ENCODE data around the gene GAPVD1. TPM values are rescaled to one million over a fixed set of nuclear protein-coding genes. Genes with fewer than 3 reads are reported as not detected.

GAPVD1 gene
- total RNA-seq, 2 donors from 2014 or later = 44.4 to 48.4 TPM

DNA sequence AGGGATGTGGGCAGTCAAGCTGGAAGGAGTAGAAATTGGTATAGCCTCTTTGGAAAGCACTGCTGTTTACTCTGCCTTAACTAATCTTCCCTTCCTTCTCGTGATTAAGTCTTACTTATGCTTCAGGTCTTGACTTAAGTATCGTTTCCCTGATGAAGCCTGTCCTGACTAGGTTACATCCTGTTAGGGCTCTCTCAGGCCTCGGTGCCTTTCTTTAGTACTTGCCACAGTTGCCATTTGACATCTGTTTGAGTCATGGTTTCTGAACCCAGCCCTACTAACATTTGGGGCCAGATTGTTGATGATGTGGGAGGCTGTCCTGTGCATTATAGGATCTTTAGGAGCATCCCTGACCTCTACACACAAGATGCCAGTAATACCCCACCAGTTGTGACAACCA lies 94.4 kb downstream of the GAPVD1 start:
- H3K4me3 ChIP-seq (ENCODE audit: low read length) = no peak overlapping the region
- H3K27ac ChIP-seq (ENCODE audit: low read depth, low read length) = no peak overlapping the region
- no peaks in the 10 kb centered on the region for H3K27me3 ChIP-seq (ENCODE audit: control insufficient read depth, insufficient read depth, low read length, poor library complexity, severe bottlenecking)
- H3K9me3 ChIP-seq (ENCODE audit: control insufficient read depth, low read length) = peaks cover 16% of the 10 kb centered on the region
- no peaks in the 10 kb centered on the region for H3K4me1 Mint-ChIP-seq
- H3K27me3 Mint-ChIP-seq (ENCODE audit: insufficient read depth) = no peaks in the 10 kb centered on the region
- no peak overlapping the region for H3K9ac ChIP-seq (ENCODE audit: extremely low read depth, low read length, poor library complexity, severe bottlenecking)
- peaks cover 58% of the 10 kb centered on the region for H3K36me3 Mint-ChIP-seq (ENCODE audit: low read depth)
- H3K4me1 ChIP-seq (ENCODE audit: control insufficient read depth, insufficient read depth, low read length) = no peaks in the 10 kb centered on the region
- TF ChIP-seq, protein P1, sequence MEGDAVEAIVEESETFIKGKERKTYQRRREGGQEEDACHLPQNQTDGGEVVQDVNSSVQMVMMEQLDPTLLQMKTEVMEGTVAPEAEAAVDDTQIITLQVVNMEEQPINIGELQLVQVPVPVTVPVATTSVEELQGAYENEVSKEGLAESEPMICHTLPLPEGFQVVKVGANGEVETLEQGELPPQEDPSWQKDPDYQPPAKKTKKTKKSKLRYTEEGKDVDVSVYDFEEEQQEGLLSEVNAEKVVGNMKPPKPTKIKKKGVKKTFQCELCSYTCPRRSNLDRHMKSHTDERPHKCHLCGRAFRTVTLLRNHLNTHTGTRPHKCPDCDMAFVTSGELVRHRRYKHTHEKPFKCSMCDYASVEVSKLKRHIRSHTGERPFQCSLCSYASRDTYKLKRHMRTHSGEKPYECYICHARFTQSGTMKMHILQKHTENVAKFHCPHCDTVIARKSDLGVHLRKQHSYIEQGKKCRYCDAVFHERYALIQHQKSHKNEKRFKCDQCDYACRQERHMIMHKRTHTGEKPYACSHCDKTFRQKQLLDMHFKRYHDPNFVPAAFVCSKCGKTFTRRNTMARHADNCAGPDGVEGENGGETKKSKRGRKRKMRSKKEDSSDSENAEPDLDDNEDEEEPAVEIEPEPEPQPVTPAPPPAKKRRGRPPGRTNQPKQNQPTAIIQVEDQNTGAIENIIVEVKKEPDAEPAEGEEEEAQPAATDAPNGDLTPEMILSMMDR (conservative IDR thresholded peaks at IDR 0.05) = no peak
- 88 to 96% methylated on average over 3 of the region's 3 CpGs for WGBS, 2 experiments (ENCODE audit: insufficient coverage in 1 of 2, insufficient read length in 1 of 2)
- no peak overlapping the region for H3K4me3 Mint-ChIP-seq
- H3K36me3 ChIP-seq (ENCODE audit: control insufficient read depth, insufficient read depth, low read length) = peaks cover 80% of the 10 kb centered on the region
- H3K9me3 Mint-ChIP-seq = peaks cover 23% of the 10 kb centered on the region
- no peak for DNase-seq
- H3K27ac Mint-ChIP-seq = no peak overlapping the region

DNA sequence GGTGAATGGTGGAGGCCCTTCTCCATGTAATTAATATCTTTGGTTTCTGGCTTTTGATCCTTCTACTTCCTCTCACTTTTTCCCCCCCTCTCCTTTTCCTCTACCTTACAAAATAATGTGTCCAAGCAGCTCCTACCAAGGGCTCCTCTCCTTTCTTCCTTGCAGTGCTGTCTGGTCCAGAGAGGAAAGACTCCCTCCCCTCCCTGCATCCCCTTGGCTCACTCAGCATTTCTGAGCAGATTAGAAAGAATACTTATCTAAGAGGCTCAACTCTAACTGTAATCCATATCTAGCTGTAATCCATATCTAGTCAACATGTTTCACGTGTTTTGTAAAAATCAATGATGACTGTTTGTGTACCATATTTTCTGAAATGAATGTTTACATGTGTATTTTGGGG lies 97.4 kb downstream of the GAPVD1 start:
- no peaks in the 10 kb centered on the region for H3K4me1 Mint-ChIP-seq
- WGBS, 2 experiments (ENCODE audit: insufficient coverage in 1 of 2, insufficient read length in 1 of 2) = 80% methylated on average over 1 of the region's 1 CpG
- DNase-seq = no peak
- no peak overlapping the region for H3K27ac Mint-ChIP-seq
- H3K27ac ChIP-seq (ENCODE audit: low read depth, low read length) = no peak overlapping the region
- H3K4me3 Mint-ChIP-seq = no peak overlapping the region
- no peaks in the 10 kb centered on the region for H3K27me3 ChIP-seq (ENCODE audit: control insufficient read depth, insufficient read depth, low read length, poor library complexity, severe bottlenecking)
- peaks cover 48% of the 10 kb centered on the region for H3K36me3 Mint-ChIP-seq (ENCODE audit: low read depth)
- peaks cover 74% of the 10 kb centered on the region for H3K36me3 ChIP-seq (ENCODE audit: control insufficient read depth, insufficient read depth, low read length)
- no peaks in the 10 kb centered on the region for H3K4me1 ChIP-seq (ENCODE audit: control insufficient read depth, insufficient read depth, low read length)
- H3K27me3 Mint-ChIP-seq (ENCODE audit: insufficient read depth) = no peaks in the 10 kb centered on the region
- H3K9me3 Mint-ChIP-seq = no peaks in the 10 kb centered on the region
- H3K9ac ChIP-seq (ENCODE audit: extremely low read depth, low read length, poor library complexity, severe bottlenecking) = no peak overlapping the region
- no peaks in the 10 kb centered on the region for H3K9me3 ChIP-seq (ENCODE audit: control insufficient read depth, low read length)
- TF ChIP-seq, protein P1 (conservative IDR thresholded peaks at IDR 0.05) = no peak
- H3K4me3 ChIP-seq (ENCODE audit: low read length) = no peak overlapping the region

DNA sequence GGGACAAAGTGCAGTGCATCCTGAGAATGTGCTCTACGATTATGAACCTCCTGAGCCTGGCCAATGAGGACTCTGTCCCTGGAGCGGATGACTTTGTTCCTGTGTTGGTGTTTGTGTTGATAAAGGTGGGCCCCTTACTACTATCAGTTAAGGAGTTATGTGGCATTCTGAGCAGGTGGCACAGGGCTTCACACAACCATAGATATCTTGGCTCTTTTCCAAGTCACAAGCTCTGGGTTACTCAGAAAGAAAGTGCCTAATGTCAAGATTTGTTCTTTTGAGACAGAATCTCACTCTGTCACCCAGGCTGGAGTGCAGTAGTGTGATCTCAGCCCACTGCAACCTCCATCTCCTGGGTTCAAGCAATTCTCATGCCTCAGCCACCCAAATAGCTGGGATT lies 99.0 kb downstream of the GAPVD1 start:
- Mint-ChIP-seq H3K27me3 (ENCODE audit: insufficient read depth) (no peaks in the 10 kb centered on the region), H3K9me3 (no peaks in the 10 kb centered on the region), H3K36me3 (ENCODE audit: low read depth) (peaks cover 49% of the 10 kb centered on the region), H3K27ac (peak overlapping the region; percentile 66), H3K4me3 (no peak overlapping the region), H3K4me1 (no peaks in the 10 kb centered on the region)
- WGBS, 2 experiments (ENCODE audit: insufficient coverage in 1 of 2, insufficient read length in 1 of 2) = 100% methylated on average over 2 of the region's 2 CpGs
- TF ChIP-seq, protein P1 (conservative IDR thresholded peaks at IDR 0.05) = no peak
- H3K27me3 ChIP-seq (ENCODE audit: control insufficient read depth, insufficient read depth, low read length, poor library complexity, severe bottlenecking) = no peaks in the 10 kb centered on the region
- no peak overlapping the region for H3K27ac ChIP-seq (ENCODE audit: low read depth, low read length)
- no peak for DNase-seq
- H3K4me1 ChIP-seq (ENCODE audit: control insufficient read depth, insufficient read depth, low read length) = no peaks in the 10 kb centered on the region
- peaks cover 69% of the 10 kb centered on the region for H3K36me3 ChIP-seq (ENCODE audit: control insufficient read depth, insufficient read depth, low read length)
- H3K9ac ChIP-seq (ENCODE audit: extremely low read depth, low read length, poor library complexity, severe bottlenecking) = no peak overlapping the region
- H3K4me3 ChIP-seq (ENCODE audit: low read length) = no peak overlapping the region
- no peaks in the 10 kb centered on the region for H3K9me3 ChIP-seq (ENCODE audit: control insufficient read depth, low read length)
